ENCODE measurements around the gene FGF22.

- TF ChIP-seq, protein P1, sequence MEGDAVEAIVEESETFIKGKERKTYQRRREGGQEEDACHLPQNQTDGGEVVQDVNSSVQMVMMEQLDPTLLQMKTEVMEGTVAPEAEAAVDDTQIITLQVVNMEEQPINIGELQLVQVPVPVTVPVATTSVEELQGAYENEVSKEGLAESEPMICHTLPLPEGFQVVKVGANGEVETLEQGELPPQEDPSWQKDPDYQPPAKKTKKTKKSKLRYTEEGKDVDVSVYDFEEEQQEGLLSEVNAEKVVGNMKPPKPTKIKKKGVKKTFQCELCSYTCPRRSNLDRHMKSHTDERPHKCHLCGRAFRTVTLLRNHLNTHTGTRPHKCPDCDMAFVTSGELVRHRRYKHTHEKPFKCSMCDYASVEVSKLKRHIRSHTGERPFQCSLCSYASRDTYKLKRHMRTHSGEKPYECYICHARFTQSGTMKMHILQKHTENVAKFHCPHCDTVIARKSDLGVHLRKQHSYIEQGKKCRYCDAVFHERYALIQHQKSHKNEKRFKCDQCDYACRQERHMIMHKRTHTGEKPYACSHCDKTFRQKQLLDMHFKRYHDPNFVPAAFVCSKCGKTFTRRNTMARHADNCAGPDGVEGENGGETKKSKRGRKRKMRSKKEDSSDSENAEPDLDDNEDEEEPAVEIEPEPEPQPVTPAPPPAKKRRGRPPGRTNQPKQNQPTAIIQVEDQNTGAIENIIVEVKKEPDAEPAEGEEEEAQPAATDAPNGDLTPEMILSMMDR (conservative IDR thresholded peaks at IDR 0.05; ENCODE audit: low read depth, low read length): no peak
- no peak for TF ChIP-seq CEBPB (IDR thresholded peaks at IDR 0.05; ENCODE audit: low read depth, low read length)
- TF ChIP-seq RAD21 (IDR thresholded peaks at IDR 0.05; ENCODE audit: low read length): no peak
- no peak for TF ChIP-seq POLR2A (IDR thresholded peaks at IDR 0.05; ENCODE audit: low read depth, low read length)
- no peak for TF ChIP-seq MXI1 (IDR thresholded peaks at IDR 0.05; ENCODE audit: borderline replicate concordance, low read depth, low read length)
- no peak for TF ChIP-seq RCOR1 (IDR thresholded peaks at IDR 0.05; ENCODE audit: insufficient replicate concordance, low read length)
- TF ChIP-seq USF2 (IDR thresholded peaks at IDR 0.05; ENCODE audit: low read depth, low read length): no peak
- TF ChIP-seq MAFK (IDR thresholded peaks at IDR 0.05; ENCODE audit: low read depth, low read length): no peak
- TF ChIP-seq, protein P2, sequence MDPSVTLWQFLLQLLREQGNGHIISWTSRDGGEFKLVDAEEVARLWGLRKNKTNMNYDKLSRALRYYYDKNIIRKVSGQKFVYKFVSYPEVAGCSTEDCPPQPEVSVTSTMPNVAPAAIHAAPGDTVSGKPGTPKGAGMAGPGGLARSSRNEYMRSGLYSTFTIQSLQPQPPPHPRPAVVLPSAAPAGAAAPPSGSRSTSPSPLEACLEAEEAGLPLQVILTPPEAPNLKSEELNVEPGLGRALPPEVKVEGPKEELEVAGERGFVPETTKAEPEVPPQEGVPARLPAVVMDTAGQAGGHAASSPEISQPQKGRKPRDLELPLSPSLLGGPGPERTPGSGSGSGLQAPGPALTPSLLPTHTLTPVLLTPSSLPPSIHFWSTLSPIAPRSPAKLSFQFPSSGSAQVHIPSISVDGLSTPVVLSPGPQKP (IDR thresholded peaks at IDR 0.05; ENCODE audit: borderline replicate concordance, low read depth, low read length): no peak
- TF ChIP-seq RFX5 (IDR thresholded peaks at IDR 0.05; ENCODE audit: low read depth, low read length): no peak
Measured at GRCh38 chr19:621819-622218, 17.9 kb upstream of the FGF22 start.

All from IMR-90 (cell line).